AG09309 (cell line): ENCODE results near the gene SND1.

Experiments used
- DNase-seq: peaks from one replicate; pipeline ENCODE4 v3.0.0-alpha.2; 2010; ENCODE audit warnings: low read depth
- H3K4me3 ChIP-seq: 2 replicates; pipeline ENCODE4 v1.5.1; 2011; ENCODE audit warnings: mild to moderate bottlenecking, low read depth, low read length, moderate library complexity; ENCODE audit not compliant: control insufficient read depth
- TF ChIP-seq, protein P1 (sequence below): IDR thresholded peaks from 2 replicates; pipeline ENCODE4 v1.5.1; 2011; ENCODE audit warnings: mild to moderate bottlenecking, low read depth, low read length, inconsistent platforms; ENCODE audit not compliant: insufficient read depth, control insufficient read depth; ENCODE audit errors: missing control alignments

Gene SND1

DNA sequence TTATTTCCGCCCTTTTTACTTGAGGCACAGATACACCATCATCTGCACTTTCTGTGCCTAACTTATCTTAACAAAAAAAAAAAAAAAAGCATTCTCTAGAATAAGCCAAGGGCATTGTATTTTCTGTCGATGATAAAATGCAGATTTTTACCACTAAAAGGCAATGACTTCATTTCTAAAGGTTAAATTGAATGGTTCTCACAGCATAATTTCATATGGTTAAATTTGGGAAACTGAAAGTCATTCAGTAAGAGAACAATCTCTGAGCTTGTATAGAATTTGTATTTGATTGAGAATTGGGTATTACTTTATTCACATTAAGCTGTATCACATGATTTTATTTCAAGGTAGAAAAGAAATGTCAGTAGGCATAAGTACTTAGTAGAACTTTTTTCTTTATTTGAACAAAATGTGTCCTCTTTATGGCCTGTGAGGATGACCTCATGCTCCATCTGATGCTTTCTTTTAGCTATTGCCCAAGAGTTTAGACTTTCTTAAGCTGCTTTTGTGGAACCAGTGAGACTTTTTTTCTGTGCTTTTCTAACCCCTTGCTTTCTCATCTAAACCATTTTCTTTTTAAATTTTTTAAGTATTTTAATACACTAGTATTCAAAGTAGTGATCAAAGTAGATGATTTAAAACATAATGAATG lies 268.9 kb downstream of the SND1 start:
- H3K4me3 ChIP-seq: no peak overlapping the region
- DNase-seq: no peak
- TF ChIP-seq, protein P1, sequence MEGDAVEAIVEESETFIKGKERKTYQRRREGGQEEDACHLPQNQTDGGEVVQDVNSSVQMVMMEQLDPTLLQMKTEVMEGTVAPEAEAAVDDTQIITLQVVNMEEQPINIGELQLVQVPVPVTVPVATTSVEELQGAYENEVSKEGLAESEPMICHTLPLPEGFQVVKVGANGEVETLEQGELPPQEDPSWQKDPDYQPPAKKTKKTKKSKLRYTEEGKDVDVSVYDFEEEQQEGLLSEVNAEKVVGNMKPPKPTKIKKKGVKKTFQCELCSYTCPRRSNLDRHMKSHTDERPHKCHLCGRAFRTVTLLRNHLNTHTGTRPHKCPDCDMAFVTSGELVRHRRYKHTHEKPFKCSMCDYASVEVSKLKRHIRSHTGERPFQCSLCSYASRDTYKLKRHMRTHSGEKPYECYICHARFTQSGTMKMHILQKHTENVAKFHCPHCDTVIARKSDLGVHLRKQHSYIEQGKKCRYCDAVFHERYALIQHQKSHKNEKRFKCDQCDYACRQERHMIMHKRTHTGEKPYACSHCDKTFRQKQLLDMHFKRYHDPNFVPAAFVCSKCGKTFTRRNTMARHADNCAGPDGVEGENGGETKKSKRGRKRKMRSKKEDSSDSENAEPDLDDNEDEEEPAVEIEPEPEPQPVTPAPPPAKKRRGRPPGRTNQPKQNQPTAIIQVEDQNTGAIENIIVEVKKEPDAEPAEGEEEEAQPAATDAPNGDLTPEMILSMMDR: no peak

DNA sequence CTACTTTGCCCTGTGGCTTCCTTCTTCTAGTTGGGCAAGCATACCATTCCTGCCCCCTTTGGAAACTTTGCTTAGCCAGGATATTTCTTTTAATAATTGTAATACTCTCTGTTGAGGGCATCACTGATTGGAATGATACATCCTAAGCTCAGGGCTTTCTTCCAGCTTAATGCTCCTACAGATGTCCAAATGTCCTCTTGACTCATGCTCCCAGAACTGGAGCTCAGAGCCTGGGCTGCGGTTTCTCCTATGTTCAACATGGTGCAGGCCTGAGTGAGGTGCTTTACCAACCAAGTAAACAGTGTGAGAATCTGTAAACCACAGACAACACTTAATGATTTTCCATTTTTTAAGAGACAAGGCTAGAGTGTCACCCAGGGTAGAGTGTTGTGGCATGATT lies 270.7 kb downstream of the SND1 start:
- TF ChIP-seq, protein P1: no peak
- H3K4me3 ChIP-seq: no peak overlapping the region
- DNase-seq: no peak

DNA sequence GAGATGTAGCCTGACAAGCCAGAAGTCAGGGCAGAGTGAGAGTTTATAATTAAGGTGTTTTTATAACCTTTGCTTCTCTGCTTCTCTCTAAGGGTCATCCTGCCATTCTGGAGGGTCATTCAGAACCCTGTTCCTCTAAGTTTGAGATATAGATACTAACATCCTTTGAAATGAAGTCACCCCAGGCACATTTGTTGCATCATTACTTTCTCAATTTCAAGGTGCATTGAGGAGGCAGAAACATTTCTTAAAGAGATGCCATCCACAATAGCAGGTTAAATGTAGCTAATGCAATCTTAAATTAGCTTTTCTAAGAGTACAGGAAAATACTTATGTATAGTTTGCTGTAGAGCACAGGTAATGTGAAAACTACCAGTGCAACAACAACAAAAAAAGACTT lies 272.9 kb downstream of the SND1 start:
- no peak overlapping the region for H3K4me3 ChIP-seq
- DNase-seq: no peak
- TF ChIP-seq, protein P1: no peak

DNA sequence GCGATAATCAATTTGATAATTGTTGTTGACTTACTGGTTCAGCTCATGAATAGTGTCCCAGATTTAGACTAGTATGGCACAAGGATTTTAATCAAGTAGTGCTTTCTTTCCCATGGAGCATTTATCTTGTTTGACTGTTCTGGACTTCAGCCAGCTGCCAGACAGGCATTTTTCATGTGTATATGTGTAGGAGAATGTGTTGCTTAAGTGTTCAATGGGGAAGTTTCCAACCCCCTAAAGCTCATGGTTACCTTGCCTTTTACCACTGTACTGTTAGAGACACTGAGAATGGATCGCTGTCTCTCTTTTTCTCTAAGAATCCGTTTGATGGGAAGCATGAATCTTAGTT lies 275.3 kb downstream of the SND1 start:
- no peak overlapping the region for H3K4me3 ChIP-seq
- DNase-seq: no peak
- TF ChIP-seq, protein P1: no peak

DNA sequence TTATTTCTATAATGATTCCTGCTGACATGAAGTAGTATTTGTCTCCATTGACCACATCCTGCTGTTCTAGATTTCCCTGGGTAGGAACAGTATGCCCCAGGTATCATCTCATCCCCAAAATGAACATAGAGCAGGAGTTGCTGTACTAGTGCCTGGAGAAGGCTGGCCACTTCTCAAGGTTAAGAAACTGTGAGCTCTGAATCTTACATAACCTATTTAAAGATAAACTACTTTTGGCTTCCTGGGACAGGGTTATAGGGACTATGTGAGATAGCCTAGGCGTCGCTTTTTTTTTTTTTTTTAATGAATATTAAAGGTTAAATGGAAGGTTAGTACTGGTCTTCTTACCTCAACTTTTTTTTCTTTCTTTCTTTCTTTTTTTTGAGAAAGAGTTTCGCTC lies 276.2 kb downstream of the SND1 start:
- no peak overlapping the region for H3K4me3 ChIP-seq
- no peak for DNase-seq
- TF ChIP-seq, protein P1: no peak

DNA sequence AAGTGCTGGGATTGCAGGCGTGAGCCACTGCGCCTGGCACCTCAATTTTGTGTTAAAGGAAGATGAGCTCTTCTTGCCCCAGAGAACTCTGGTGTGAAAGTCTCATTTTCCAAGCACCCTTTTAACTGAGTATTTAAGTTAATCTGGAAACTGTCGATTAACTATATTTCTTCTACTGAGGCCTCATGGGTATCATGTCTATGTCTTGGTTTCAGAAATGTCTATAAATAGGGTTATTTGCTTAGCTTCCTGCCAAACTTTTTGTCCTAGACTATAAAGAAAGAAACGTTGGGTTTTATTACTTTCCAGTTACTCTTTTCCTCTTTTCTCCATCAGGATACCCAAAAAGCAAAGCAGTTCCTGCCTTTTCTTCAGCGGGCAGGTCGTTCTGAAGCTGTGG lies 276.9 kb downstream of the SND1 start:
- TF ChIP-seq, protein P1: no peak
- DNase-seq: no peak
- no peak overlapping the region for H3K4me3 ChIP-seq
